Medulla oblongata (tissue), 1 donor: ENCODE measurements around the gene VWA2.

Experiments used
- DNase-seq: peaks from one replicate; pipeline ENCODE4 v3.0.0-alpha.2; 2015; ENCODE audit errors: extremely low spot score

The VWA2 gene

GRCh38 chr10:114276671-114277070, 37.6 kb downstream of the VWA2 start:
- DNase-seq = no peak

GRCh38 chr10:114278140-114278883, 39.3 kb downstream of the VWA2 start:
- DNase-seq = no peak

- no peak for DNase-seq
Measured at GRCh38 chr10:114278884-114279191, 39.8 kb downstream of the VWA2 start.

- DNase-seq = no peak
Measured at GRCh38 chr10:114279289-114279688, 40.2 kb downstream of the VWA2 start.

- DNase-seq = no peak
Measured at GRCh38 chr10:114279901-114280644, 41.0 kb downstream of the VWA2 start.

- no peak for DNase-seq
Measured at GRCh38 chr10:114281006-114281405, 42.0 kb downstream of the VWA2 start.

- no peak for DNase-seq
Measured at GRCh38 chr10:114281461-114281860, 42.4 kb downstream of the VWA2 start.

GRCh38 chr10:114282526-114282925, 43.5 kb downstream of the VWA2 start:
- no peak for DNase-seq

GRCh38 chr10:114283091-114283490, 44.0 kb downstream of the VWA2 start:
- DNase-seq = no peak

GRCh38 chr10:114283535-114284234, 44.6 kb downstream of the VWA2 start:
- no peak for DNase-seq

GRCh38 chr10:114284346-114285071, 45.5 kb downstream of the VWA2 start:
- no peak for DNase-seq

GRCh38 chr10:114285961-114286441, 46.9 kb downstream of the VWA2 start:
- DNase-seq = no peak

GRCh38 chr10:114286921-114287320, 47.9 kb downstream of the VWA2 start:
- DNase-seq = no peak

GRCh38 chr10:114288424-114289095, 49.5 kb downstream of the VWA2 start:
- no peak for DNase-seq

GRCh38 chr10:114289096-114289436, 50.0 kb downstream of the VWA2 start:
- DNase-seq = no peak

GRCh38 chr10:114290038-114290437, 51.0 kb downstream of the VWA2 start:
- DNase-seq = no peak

- no peak for DNase-seq
Measured at GRCh38 chr10:114291076-114291475, 52.0 kb downstream of the VWA2 start.

GRCh38 chr10:114291516-114291915, 52.5 kb downstream of the VWA2 start:
- DNase-seq = no peak

- DNase-seq = no peak
Measured at GRCh38 chr10:114293075-114293474, 54.0 kb downstream of the VWA2 start.

GRCh38 chr10:114294549-114294948, 55.5 kb downstream of the VWA2 start:
- no peak for DNase-seq

GRCh38 chr10:114295393-114295792, 56.3 kb downstream of the VWA2 start:
- DNase-seq = no peak
